HUES64 (cell line): ENCODE results near the gene PHYHIPL. TPM values are rescaled to one million over a fixed set of nuclear protein-coding genes. Genes with fewer than 3 reads are reported as not detected.

Source experiments
- H3K27ac ChIP-seq: 2 replicates; pipeline ENCODE4 v1.7.0; 2013; ENCODE audit warnings: low read depth, low read length, inconsistent platforms
- H3K27me3 ChIP-seq: 2 replicates; pipeline ENCODE4 v1.6.1; 2013; ENCODE audit warnings: mild to moderate bottlenecking, low read length; ENCODE audit not compliant: insufficient read depth
- H3K36me3 ChIP-seq: 2 replicates; pipeline ENCODE4 v1.6.1; 2013; ENCODE audit warnings: mild to moderate bottlenecking, low read length; ENCODE audit not compliant: insufficient read depth
- H3K4me1 ChIP-seq: 2 replicates; pipeline ENCODE4 v1.6.1; 2013; ENCODE audit warnings: mild to moderate bottlenecking, low read length, moderate library complexity; ENCODE audit not compliant: insufficient read depth
- H3K4me3 ChIP-seq: 2 replicates; pipeline ENCODE4 v1.5.1; 2013; ENCODE audit warnings: mild to moderate bottlenecking, low read length, moderate library complexity
- H3K9ac ChIP-seq: 2 replicates; pipeline ENCODE4 v1.6.1; 2013; ENCODE audit warnings: mild to moderate bottlenecking, low read depth, low read length
- H3K9me3 ChIP-seq: 2 replicates; pipeline ENCODE4 v1.6.1; 2013; ENCODE audit warnings: low read depth, low read length; ENCODE audit not compliant: insufficient read depth
- WGBS: fragments of 150-250, 120-280 bp; methylation state at CpG from one replicate; pipeline ENCODE4 v1.1.7; 2013; ENCODE audit warnings: missing lambda C conversion rate; 5-methylcytosine and 5-hydroxymethylcytosine counted together
- polyA plus RNA-seq, 2 experiments: library from polyadenylated mRNA; stranded (reverse); fragments of 50-300 nt; gene quantifications; one replicate each; pipeline ENCODE4 v1.2.3, GENCODE V29; 2013

PHYHIPL gene
- 0.95 TPM for polyA plus RNA-seq (2013, experiment 1 of 2)
- polyA plus RNA-seq (2013, experiment 2 of 2), result 1.9 TPM

GRCh38 chr10:59176241-59177030, at the start of gene PHYHIPL:
Gene PHYHIPL, plus strand, starts transcription at chr10:59176643. Its CDS starts 211 bp downstream, at chr10:59176854.
- Histone ChIP-seq H3K4me3 (peak within 1 kb of the TSS; percentile 51), H3K36me3 (no peaks in the 10 kb centered on the region), H3K9me3 (no peaks in the 10 kb centered on the region), H3K9ac (peak within 1 kb of the TSS; percentile 33; the same call in 1 of the 2 replicates), H3K4me1 (no peaks in the 10 kb centered on the region), H3K27ac (no peak within 1 kb of the TSS), H3K27me3 (peaks cover 69% of the 10 kb centered on the region)
- 1% methylated on average over 89 of the region's 90 CpGs for WGBS

- no peaks in the 10 kb centered on the region for H3K36me3 ChIP-seq
- 80% methylated on average over 3 of the region's 3 CpGs for WGBS
- no peak overlapping the region for H3K27ac ChIP-seq
- no peaks in the 10 kb centered on the region for H3K9me3 ChIP-seq
- H3K4me1 ChIP-seq, result no peaks in the 10 kb centered on the region
- H3K27me3 ChIP-seq, result no peaks in the 10 kb centered on the region
- no peak overlapping the region for H3K4me3 ChIP-seq
- H3K9ac ChIP-seq, result no peak overlapping the region
Measured at GRCh38 chr10:59126991-59127390, 49.5 kb upstream of the PHYHIPL start.

- H3K4me1 ChIP-seq, result no peaks in the 10 kb centered on the region
- no peak overlapping the region for H3K9ac ChIP-seq
- WGBS, result 82% methylated on average over 1 of the region's 1 CpG
- no peaks in the 10 kb centered on the region for H3K9me3 ChIP-seq
- H3K27me3 ChIP-seq, result no peaks in the 10 kb centered on the region
- H3K27ac ChIP-seq, result no peak overlapping the region
- no peaks in the 10 kb centered on the region for H3K36me3 ChIP-seq
- H3K4me3 ChIP-seq, result no peak overlapping the region
Measured at GRCh38 chr10:59127991-59128390, 48.5 kb upstream of the PHYHIPL start.

- H3K9ac ChIP-seq, result no peak overlapping the region
Measured at GRCh38 chr10:59129867-59130266, 46.6 kb upstream of the PHYHIPL start.

DNA sequence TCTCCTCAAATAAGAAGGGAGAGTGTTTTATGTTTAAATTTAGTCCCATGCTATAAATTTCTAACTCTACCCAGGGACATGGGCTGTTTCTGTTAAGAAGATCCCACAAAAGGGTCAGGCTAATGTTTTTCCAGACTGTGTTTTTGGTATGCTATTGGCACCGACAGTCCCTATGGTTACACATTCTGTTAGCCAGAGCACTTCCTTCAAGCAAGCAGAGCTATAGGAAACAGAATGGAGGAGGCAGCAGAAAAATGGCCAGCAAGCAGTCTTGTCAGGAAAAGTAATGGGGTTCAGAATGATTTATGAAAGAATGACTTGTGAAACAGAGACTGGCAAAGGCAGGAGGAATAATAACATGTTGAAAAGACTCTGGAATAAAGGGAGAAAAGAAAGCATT, 44.8 kb upstream of the PHYHIPL start:
- H3K36me3 ChIP-seq, result no peaks in the 10 kb centered on the region
- no peak overlapping the region for H3K27ac ChIP-seq
- no peak overlapping the region for H3K4me3 ChIP-seq
- 97% methylated on average over 1 of the region's 1 CpG for WGBS
- no peak overlapping the region for H3K9ac ChIP-seq
- no peaks in the 10 kb centered on the region for H3K9me3 ChIP-seq
- H3K27me3 ChIP-seq, result no peaks in the 10 kb centered on the region
- H3K4me1 ChIP-seq, result no peaks in the 10 kb centered on the region

More at GRCh38 chr10:59129867-59130266, 46.6 kb upstream of the PHYHIPL start:
- Histone ChIP-seq H3K4me3 (no peak overlapping the region), H3K4me1 (no peaks in the 10 kb centered on the region), H3K27me3 (no peaks in the 10 kb centered on the region), H3K9me3 (no peaks in the 10 kb centered on the region), H3K36me3 (no peaks in the 10 kb centered on the region), H3K27ac (no peak overlapping the region)

GRCh38 chr10:59133841-59134593, 42.4 kb upstream of the PHYHIPL start:
- WGBS, result 96% methylated on average over 1 of the region's 1 CpG
- no peaks in the 10 kb centered on the region for H3K27me3 ChIP-seq
- H3K4me3 ChIP-seq, result no peak overlapping the region
- no peaks in the 10 kb centered on the region for H3K36me3 ChIP-seq
- no peaks in the 10 kb centered on the region for H3K9me3 ChIP-seq
- no peak overlapping the region for H3K9ac ChIP-seq
- no peaks in the 10 kb centered on the region for H3K4me1 ChIP-seq
- H3K27ac ChIP-seq, result no peak overlapping the region

GRCh38 chr10:59134785-59135184, 41.7 kb upstream of the PHYHIPL start:
- H3K4me3 ChIP-seq, result no peak overlapping the region
- no peak overlapping the region for H3K27ac ChIP-seq
- no peaks in the 10 kb centered on the region for H3K9me3 ChIP-seq
- H3K4me1 ChIP-seq, result no peaks in the 10 kb centered on the region
- H3K36me3 ChIP-seq, result no peaks in the 10 kb centered on the region
- H3K9ac ChIP-seq, result no peak overlapping the region
- H3K27me3 ChIP-seq, result no peaks in the 10 kb centered on the region
- WGBS, result 89% methylated on average over 1 of the region's 3 CpGs

- no peaks in the 10 kb centered on the region for H3K4me1 ChIP-seq
- H3K9me3 ChIP-seq, result no peaks in the 10 kb centered on the region
- no peak overlapping the region for H3K9ac ChIP-seq
- H3K4me3 ChIP-seq, result no peak overlapping the region
- no peaks in the 10 kb centered on the region for H3K36me3 ChIP-seq
- H3K27me3 ChIP-seq, result no peaks in the 10 kb centered on the region
- WGBS, result 81% methylated on average over 3 of the region's 3 CpGs
- no peak overlapping the region for H3K27ac ChIP-seq
Measured at GRCh38 chr10:59135275-59135674, 41.2 kb upstream of the PHYHIPL start.

- 96% methylated on average over 23 of the region's 23 CpGs for WGBS
- Histone ChIP-seq H3K27ac (no peak overlapping the region), H3K27me3 (no peaks in the 10 kb centered on the region), H3K9ac (no peak overlapping the region), H3K36me3 (no peaks in the 10 kb centered on the region), H3K4me1 (no peaks in the 10 kb centered on the region), H3K4me3 (no peak overlapping the region), H3K9me3 (no peaks in the 10 kb centered on the region)
Measured at GRCh38 chr10:59138052-59138451, 38.4 kb upstream of the PHYHIPL start.

DNA sequence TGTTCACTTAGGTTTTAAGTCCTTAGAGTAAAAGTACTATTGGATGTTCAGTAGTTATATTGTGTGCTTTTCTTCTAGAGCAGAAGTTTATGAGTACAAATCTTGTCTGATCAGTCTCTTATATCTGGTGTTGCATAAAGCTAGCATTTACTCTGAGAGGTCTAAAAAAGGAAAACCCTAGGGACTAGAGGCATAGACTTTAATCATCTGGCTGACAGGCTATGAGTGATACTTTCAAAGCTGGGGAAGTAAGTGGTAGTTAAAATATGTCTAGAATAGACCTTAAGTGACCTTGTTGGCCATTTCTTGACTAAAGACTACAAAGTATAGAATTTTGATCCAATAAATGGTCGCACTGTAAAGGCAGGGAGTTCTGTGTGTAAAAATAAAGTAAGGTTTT, 32.9 kb upstream of the PHYHIPL start:
- H3K9me3 ChIP-seq, result no peaks in the 10 kb centered on the region
- no peak overlapping the region for H3K27ac ChIP-seq
- 85% methylated on average over 1 of the region's 1 CpG for WGBS
- H3K36me3 ChIP-seq, result no peaks in the 10 kb centered on the region
- no peaks in the 10 kb centered on the region for H3K27me3 ChIP-seq
- no peak overlapping the region for H3K4me3 ChIP-seq
- H3K4me1 ChIP-seq, result no peaks in the 10 kb centered on the region
- no peak overlapping the region for H3K9ac ChIP-seq

GRCh38 chr10:59148701-59149100, 27.7 kb upstream of the PHYHIPL start:
- H3K9ac ChIP-seq, result no peak overlapping the region

More at GRCh38 chr10:59148701-59149100, 27.7 kb upstream of the PHYHIPL start:
- Histone ChIP-seq H3K4me3 (no peak overlapping the region), H3K4me1 (no peaks in the 10 kb centered on the region), H3K27ac (no peak overlapping the region), H3K36me3 (no peaks in the 10 kb centered on the region), H3K27me3 (no peaks in the 10 kb centered on the region), H3K9me3 (no peaks in the 10 kb centered on the region)
- 100% methylated on average over 1 of the region's 2 CpGs for WGBS
